ENCODE measurements around the gene LRP2BP. TPM values are rescaled to one million over a fixed set of nuclear protein-coding genes. Genes with fewer than 3 reads are reported as not detected.

LRP2BP gene
- total RNA-seq, 1 donor = 1.3 TPM

DNA sequence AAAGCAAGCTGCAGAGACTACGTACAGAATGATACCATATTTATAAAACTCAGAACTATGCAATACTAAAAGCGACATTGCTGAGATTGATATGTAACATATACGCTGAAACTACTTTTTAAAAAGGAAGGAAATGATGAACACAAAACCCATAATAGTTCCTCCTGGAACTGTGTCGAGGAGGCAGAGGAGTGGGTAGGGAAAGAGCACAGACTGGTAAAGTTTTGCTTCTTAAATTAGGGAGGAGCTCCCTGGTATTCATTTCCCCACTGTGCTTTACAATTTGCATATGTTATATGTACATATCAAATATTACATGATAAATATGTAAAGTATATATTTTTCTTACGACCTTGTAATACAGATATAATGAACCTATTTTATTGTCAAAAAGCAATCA is 16.1 kb upstream of the LRP2BP start:
- H3K4me3 ChIP-seq (ENCODE audit: low read depth, low read length) = no peak overlapping the region
- TF ChIP-seq, protein P1, sequence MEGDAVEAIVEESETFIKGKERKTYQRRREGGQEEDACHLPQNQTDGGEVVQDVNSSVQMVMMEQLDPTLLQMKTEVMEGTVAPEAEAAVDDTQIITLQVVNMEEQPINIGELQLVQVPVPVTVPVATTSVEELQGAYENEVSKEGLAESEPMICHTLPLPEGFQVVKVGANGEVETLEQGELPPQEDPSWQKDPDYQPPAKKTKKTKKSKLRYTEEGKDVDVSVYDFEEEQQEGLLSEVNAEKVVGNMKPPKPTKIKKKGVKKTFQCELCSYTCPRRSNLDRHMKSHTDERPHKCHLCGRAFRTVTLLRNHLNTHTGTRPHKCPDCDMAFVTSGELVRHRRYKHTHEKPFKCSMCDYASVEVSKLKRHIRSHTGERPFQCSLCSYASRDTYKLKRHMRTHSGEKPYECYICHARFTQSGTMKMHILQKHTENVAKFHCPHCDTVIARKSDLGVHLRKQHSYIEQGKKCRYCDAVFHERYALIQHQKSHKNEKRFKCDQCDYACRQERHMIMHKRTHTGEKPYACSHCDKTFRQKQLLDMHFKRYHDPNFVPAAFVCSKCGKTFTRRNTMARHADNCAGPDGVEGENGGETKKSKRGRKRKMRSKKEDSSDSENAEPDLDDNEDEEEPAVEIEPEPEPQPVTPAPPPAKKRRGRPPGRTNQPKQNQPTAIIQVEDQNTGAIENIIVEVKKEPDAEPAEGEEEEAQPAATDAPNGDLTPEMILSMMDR (IDR thresholded peaks at IDR 0.05; ENCODE audit: insufficient read depth, low read depth, low read length) = no peak
- no peak for DNase-seq (ENCODE audit: low read depth)

DNA sequence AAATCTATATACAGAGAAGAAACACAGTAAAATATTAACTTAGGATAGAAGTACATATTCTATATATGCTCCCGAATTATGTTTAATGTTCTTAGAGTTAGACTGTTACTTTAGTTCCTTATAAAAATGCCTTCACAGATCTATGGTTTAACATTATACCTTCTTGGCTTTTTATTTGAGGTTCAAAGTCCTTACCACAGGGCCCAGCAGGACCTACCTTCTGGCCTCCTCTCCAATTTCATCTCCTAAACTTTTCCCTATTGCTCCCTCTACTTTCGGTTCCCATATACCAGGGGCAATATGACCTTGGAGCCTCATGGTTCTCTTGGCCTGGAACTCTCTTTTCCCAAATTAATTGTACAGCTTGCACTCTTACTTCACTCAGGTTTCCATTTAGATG is 12.7 kb upstream of the LRP2BP start:
- TF ChIP-seq, protein P1 (IDR thresholded peaks at IDR 0.05; ENCODE audit: insufficient read depth, low read depth, low read length) = no peak
- H3K4me3 ChIP-seq (ENCODE audit: low read depth, low read length) = no peak overlapping the region
- no peak for DNase-seq (ENCODE audit: low read depth)

DNA sequence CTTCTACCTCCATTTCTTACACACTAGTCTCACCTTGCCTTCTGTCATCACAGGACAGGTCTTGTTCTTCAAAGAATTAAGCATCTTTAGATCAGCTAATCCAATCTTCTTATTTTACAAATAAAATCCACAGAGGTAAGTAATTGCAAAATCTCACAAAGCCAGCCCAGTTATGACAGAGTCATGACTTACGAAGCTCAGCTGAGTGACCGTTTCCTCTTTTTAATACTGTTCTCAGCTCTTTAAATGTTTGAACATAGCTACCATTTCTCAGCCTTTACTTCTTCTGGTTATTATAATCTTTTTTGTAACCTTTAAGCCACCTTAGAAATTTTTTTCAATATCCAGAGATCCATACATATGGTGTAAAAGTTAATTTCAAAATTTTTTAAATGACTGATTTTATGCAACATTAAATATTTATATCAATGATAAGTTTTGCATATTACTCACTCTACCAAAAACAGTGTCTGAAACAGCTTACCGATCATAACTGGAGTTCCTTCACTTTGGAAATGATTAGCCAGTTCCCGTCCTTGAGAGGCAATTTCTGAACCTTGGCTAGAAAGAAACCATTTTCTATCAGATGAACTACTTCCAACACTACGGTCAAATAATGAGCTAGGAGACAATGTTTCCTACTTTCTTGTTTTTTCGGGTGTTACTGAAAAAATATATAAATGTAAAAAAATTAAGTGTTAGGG is 9.7 kb upstream of the LRP2BP start:
- DNase-seq (ENCODE audit: low read depth) = no peak
- TF ChIP-seq, protein P1 (IDR thresholded peaks at IDR 0.05; ENCODE audit: insufficient read depth, low read depth, low read length) = no peak
- no peak overlapping the region for H3K4me3 ChIP-seq (ENCODE audit: low read depth, low read length)

DNA sequence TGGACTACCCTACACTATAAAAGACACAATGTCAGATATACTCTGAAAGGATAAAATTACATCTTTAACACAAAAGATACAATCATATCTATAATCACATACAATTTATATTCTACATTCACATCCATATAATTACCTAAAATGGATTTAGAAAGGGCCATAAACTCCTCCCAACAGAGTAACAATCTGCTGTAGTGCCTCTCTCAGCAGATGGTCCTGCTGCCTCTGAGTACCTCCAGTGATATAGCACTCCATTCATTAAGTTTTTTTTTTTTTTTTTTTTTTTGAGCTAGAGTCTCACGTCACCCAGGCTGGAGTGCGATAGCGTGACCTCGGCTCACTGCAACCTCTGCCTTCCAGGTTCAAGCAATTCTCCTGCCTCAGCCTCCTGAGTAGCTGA is 8.3 kb upstream of the LRP2BP start:
- TF ChIP-seq, protein P1 (IDR thresholded peaks at IDR 0.05; ENCODE audit: insufficient read depth, low read depth, low read length) = no peak
- no peak overlapping the region for H3K4me3 ChIP-seq (ENCODE audit: low read depth, low read length)

DNA sequence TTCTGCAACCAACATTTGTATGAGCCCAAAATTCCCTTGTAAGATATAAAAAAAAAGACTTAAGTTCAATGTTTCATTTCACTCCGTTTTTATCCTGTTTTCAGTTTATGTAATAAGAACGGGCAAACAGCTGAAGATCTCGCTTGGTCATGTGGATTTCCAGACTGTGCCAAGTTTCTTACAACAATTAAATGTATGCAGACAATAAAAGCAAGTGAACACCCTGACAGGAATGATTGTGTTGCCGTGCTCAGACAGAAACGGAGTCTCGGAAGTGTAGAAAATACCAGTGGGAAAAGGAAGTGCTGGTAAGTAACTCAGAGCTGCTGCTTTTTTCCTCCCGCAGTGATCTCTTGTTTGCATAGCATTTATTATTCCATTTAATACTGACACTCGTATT is 3.7 kb upstream of the LRP2BP start:
- DNase-seq (ENCODE audit: low read depth) = no peak
- TF ChIP-seq, protein P1 (IDR thresholded peaks at IDR 0.05; ENCODE audit: insufficient read depth, low read depth, low read length) = no peak
- H3K4me3 ChIP-seq (ENCODE audit: low read depth, low read length) = no peak overlapping the region

More for the DNA sequence above, 8.3 kb upstream of the LRP2BP start:
- no peak for DNase-seq (ENCODE audit: low read depth)

DNA sequence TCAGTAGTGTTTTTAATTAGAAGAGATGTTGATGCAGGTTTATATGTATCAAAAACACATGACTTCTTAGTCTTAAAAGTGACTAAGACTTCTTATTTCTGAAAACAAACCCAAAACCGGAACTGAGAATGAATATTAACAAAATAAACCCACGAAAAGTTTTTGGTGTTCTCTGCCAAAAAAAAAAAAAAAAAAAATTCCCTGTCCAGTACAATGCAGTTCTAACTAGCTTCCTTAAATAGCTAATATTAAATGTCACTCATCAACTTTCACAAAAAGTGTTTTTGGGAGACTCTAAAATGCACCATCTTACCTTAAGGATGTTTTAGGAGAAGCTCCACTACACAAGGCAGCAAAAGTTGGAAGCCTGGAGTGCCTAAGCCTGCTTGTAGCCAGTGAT is 2.9 kb upstream of the LRP2BP start:
- TF ChIP-seq, protein P1 (IDR thresholded peaks at IDR 0.05; ENCODE audit: insufficient read depth, low read depth, low read length) = no peak
- no peak overlapping the region for H3K4me3 ChIP-seq (ENCODE audit: low read depth, low read length)
- no peak for DNase-seq (ENCODE audit: low read depth)

Measured in fibroblast of villous mesenchyme (primary cell).